Bronchial smooth muscle cell (primary cell): ENCODE measurements around the gene ASB15. TPM values are rescaled to one million over a fixed set of nuclear protein-coding genes. Genes with fewer than 3 reads are reported as not detected.

Source experiments
- total RNA-seq: library from RNA; depleted of rRNA; stranded (reverse); fragments of >200 nt; gene quantifications from 2 replicates; pipeline ENCODE4 v1.2.1, GENCODE V29; 2014

Gene ASB15
- not detected in 2 replicates for total RNA-seq

DNA sequence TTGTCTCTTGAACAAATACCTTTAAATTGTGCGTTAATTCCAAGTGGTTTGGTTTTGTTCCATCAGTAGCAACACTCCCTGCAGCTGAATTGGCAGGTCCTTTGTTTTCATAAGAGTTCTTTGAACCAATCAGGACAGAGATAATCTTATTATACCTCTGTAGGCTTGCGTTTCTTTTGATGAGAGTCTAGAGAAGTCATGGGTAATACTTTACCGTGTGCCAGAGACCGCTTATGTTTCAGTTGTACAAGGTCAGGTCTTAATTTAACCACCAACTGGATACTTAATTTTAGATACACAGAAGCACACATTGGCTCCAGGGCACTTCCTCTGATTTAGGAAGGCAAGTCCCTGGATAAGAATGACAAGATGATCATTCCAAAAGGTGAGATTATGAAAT, at the start of gene ASB15:
ASB15 (plus strand) TSS at position 292 of the 400 bp plus-strand sequence. CDS start 12,682 bp downstream, outside the sequence.

DNA sequence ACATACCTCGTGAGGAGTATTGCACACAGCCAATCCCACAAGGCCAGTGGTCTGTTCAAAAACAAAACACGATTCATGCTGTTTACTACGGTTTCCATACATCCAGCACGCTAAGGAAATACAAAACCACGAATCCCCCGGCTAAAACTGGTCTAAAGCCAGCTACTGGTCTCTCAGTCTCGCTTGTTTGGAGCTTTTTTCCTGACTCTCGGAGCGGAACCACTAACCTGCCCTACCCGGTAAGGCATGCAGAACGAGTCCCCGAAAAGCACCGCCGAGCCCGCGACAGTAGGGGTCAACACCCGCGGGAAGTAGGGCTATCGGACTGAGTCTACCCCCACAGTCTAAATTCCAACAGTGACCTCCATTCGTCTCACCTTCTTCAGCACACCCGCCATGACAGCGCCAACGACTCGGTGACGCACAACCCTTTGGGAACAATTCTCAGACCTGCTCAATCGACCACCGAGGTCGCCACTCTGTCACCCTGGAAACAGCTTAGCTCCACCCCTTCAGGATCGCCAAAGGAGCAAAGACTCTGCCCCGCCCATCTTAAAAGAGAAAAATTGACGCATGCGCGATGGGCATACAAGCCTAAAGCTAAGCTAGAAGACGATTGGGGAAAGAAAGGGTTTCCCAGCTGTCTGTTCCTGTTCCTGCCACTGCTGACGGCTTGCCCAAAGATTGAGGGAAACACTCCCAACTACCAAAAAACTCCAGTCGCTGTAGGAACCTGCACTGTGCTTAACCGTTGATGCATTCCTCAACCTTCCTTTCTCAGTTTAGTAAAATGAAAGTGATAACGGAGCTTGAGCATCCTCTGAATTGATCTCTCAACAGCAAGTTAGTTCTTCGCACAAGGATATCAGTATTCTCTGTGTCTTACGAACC, 44.0 kb upstream of the ASB15 start, which contains the start of gene NDUFA5:
NDUFA5 (minus strand) TSS at position 421 of the 891 bp plus-strand sequence; CDS start at position 398, 23 bp downstream.

GRCh38 chr7:123655614-123656013, 54.0 kb downstream of the ASB15 start, which contains the start of gene LMOD2:
Gene LMOD2 (plus strand): TSS chr7:123655866. CDS start chr7:123655964, 98 bp downstream.

Other genes with a start within 250 kb of the ASB15 start
- gene IQUB, start 67.2 kb upstream of the ASB15 start, total RNA-seq = 0.63 and 0.69 TPM in 2 replicates
- gene NDUFA5, start 44.0 kb upstream of the ASB15 start, total RNA-seq = 49.2 and 54.5 TPM in 2 replicates
- gene LMOD2, start 54.0 kb downstream of the ASB15 start, total RNA-seq = not detected in 2 replicates
- gene WASL, start 147.2 kb downstream of the ASB15 start, total RNA-seq = 5.4 and 9.1 TPM in 2 replicates
- gene HYAL4, start 243.3 kb downstream of the ASB15 start, total RNA-seq = not detected in 2 replicates